ENCODE measurements around the gene TENM4.

TENM4 gene

GRCh38 chr11:78996007-78996406 is 444.8 kb downstream of the TENM4 start:
- no peak overlapping the region for H3K4me3 ChIP-seq (ENCODE audit: low read depth, low read length)
- TF ChIP-seq, protein P1, sequence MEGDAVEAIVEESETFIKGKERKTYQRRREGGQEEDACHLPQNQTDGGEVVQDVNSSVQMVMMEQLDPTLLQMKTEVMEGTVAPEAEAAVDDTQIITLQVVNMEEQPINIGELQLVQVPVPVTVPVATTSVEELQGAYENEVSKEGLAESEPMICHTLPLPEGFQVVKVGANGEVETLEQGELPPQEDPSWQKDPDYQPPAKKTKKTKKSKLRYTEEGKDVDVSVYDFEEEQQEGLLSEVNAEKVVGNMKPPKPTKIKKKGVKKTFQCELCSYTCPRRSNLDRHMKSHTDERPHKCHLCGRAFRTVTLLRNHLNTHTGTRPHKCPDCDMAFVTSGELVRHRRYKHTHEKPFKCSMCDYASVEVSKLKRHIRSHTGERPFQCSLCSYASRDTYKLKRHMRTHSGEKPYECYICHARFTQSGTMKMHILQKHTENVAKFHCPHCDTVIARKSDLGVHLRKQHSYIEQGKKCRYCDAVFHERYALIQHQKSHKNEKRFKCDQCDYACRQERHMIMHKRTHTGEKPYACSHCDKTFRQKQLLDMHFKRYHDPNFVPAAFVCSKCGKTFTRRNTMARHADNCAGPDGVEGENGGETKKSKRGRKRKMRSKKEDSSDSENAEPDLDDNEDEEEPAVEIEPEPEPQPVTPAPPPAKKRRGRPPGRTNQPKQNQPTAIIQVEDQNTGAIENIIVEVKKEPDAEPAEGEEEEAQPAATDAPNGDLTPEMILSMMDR (conservative IDR thresholded peaks at IDR 0.05; ENCODE audit: low read depth, low read length): no peak
- no peak for DNase-seq (ENCODE audit: low read depth)

DNA sequence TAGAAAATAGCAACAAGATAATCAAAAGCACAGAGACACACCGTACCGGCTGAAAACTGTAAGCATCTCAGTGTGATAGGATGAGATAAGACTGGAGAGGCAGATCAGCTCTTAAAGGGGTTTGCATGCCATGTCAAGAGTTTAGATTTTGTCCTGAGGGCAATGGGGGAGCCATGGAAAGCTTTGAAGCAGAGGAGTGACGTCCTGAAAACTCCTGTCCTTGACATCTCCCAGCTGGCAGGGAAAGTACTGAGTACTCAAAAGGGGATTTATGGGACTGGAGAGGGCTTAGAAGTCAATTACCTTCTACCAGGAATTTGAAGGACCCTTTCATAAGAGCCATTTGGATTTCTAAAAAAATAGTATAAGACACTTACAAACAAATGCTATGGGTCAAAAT is 445.7 kb downstream of the TENM4 start:
- DNase-seq (ENCODE audit: low read depth): no peak
- TF ChIP-seq, protein P1 (conservative IDR thresholded peaks at IDR 0.05; ENCODE audit: low read depth, low read length): no peak
- no peak overlapping the region for H3K4me3 ChIP-seq (ENCODE audit: low read depth, low read length)

DNA sequence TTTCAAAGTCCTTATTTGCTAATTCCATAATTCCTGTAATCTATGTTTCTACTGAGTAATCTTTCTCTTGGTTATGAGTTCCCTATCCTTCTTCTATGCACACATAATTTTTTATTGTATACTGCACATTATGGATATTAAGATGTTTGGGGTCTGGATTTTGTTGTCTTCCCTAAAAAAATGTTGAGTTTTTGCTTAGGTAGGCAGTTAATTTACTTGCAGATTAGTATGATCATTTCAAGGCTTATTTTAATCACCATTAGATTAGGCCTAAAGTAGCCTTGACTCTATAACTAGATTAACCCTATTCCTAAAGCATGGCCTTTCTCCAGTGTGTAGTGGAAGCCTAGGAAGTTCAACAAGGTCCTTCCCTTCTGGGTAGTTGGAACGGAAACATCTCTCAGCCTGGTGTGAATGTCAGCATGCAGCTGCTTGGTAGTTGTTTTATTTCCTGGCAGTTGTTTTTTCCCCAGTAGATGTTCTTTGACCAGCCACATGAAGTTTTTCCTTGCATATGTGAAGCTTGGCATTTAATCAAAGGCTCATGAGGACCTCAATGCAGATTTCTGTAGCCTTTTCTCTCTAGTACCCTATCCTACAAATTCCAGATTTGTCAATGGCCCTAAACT is 446.9 kb downstream of the TENM4 start:
- DNase-seq (ENCODE audit: low read depth): no peak
- H3K4me3 ChIP-seq (ENCODE audit: low read depth, low read length): no peak overlapping the region
- TF ChIP-seq, protein P1 (conservative IDR thresholded peaks at IDR 0.05; ENCODE audit: low read depth, low read length): no peak

- TF ChIP-seq, protein P1 (conservative IDR thresholded peaks at IDR 0.05; ENCODE audit: low read depth, low read length): no peak
- no peak for DNase-seq (ENCODE audit: low read depth)
- H3K4me3 ChIP-seq (ENCODE audit: low read depth, low read length): no peak overlapping the region
These were observed 449.1 kb downstream of the TENM4 start for GRCh38 chr11:78991681-78992080.

DNA sequence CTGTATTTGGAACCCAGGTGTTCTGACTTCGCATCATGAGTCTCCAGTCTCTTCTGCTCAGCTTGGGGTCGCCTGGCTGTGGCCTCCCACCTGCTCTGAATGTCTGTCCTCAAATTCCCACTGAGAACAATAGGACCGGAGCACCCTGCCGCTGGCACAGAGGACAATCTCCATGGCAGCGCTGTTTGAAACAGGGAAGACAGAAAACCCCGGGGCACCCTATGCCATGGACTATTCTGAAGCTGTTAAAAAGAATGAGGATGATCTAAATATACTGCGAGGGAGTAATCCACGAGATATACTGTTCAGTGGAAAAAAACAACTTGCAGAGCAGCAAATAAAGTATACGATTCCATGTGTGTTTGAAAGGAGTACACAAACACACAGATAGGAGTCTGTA is 450.6 kb downstream of the TENM4 start:
- no peak overlapping the region for H3K4me3 ChIP-seq (ENCODE audit: low read depth, low read length)
- TF ChIP-seq, protein P1 (conservative IDR thresholded peaks at IDR 0.05; ENCODE audit: low read depth, low read length): no peak
- DNase-seq (ENCODE audit: low read depth): no peak

DNA sequence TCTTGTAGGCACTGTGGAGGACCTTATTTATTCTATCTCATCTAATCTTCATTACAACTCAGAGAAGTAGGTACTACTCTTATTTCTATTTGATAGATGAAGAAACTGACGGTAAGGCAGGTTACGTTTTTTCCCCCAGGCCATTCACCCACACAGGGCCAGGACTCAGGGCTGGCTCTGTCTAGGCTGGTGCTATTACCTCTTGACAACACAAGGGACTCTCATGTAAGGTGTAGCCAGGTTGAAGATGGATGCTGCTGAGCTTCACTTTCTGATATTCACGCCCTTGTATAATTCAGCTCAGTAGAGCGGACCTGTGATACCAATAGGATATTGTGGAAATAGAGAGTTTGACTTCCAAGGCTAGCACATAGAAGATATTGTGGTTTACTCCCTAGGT is 453.1 kb downstream of the TENM4 start:
- H3K4me3 ChIP-seq (ENCODE audit: low read depth, low read length): no peak overlapping the region
- DNase-seq (ENCODE audit: low read depth): no peak
- TF ChIP-seq, protein P1 (conservative IDR thresholded peaks at IDR 0.05; ENCODE audit: low read depth, low read length): no peak

- no peak overlapping the region for H3K4me3 ChIP-seq (ENCODE audit: low read depth, low read length)
- DNase-seq (ENCODE audit: low read depth): no peak
- TF ChIP-seq, protein P1 (conservative IDR thresholded peaks at IDR 0.05; ENCODE audit: low read depth, low read length): no peak
These were observed 454.5 kb downstream of the TENM4 start for GRCh38 chr11:78986305-78986704.

All from choroid plexus epithelial cell (primary cell).